ENCODE results near the gene OR4K1. TPM values are rescaled to one million over a fixed set of nuclear protein-coding genes. Genes with fewer than 3 reads are reported as not detected.

OR4K1 gene
- not detected in 2 replicates for total RNA-seq (ENCODE audit: low replicate concordance)

- no peaks in the 10 kb centered on the region for H3K79me2 ChIP-seq (ENCODE audit: low read depth)
- H3F3A ChIP-seq (ENCODE audit: low read depth): no peaks in the 10 kb centered on the region
- H4K20me1 ChIP-seq (ENCODE audit: low read depth): no peaks in the 10 kb centered on the region
- Mint-ChIP-seq H3K27me3 (ENCODE audit: insufficient read depth, low read depth) (no peaks in the 10 kb centered on the region), H3K4me1 (no peaks in the 10 kb centered on the region), H3K36me3 (no peaks in the 10 kb centered on the region), H3K27ac (no peak within 1 kb of the TSS), H3K4me3 (no peak within 1 kb of the TSS), H3K9me3 (peaks cover 20% of the 10 kb centered on the region)
- no peaks in the 10 kb centered on the region for H3K27me3 ChIP-seq
- H2AFZ ChIP-seq (replicated peaks): no peak within 1 kb of the TSS
- TF ChIP-seq EZH2phosphoT487 (IDR thresholded peaks at IDR 0.05) (no peak), CTCF (IDR thresholded peaks at IDR 0.05) (no peak), EZH2 (IDR thresholded peaks at IDR 0.05) (no peak)
- H3K4me2 ChIP-seq: no peak within 1 kb of the TSS
- H3K36me3 ChIP-seq: no peaks in the 10 kb centered on the region
- no peaks in the 10 kb centered on the region for H3K4me1 ChIP-seq
- no peak within 1 kb of the TSS for H3K9ac ChIP-seq
- DNase-seq (ENCODE audit: low spot score): no peak
- no peak within 1 kb of the TSS for H3K27ac ChIP-seq
- H3K4me3 ChIP-seq: no peak within 1 kb of the TSS
- peaks cover 77% of the 10 kb centered on the region for H3K9me3 ChIP-seq (ENCODE audit: low read depth)
Observed at GRCh38 chr14:19930617-19931016, at the start of gene OR4K1. OR4K1 (plus strand) TSS chr14:19930917; CDS start chr14:19935667, 4,750 bp downstream.

- TF ChIP-seq CTCF (IDR thresholded peaks at IDR 0.05): no peak
- TF ChIP-seq EZH2phosphoT487 (IDR thresholded peaks at IDR 0.05): no peak
- TF ChIP-seq EZH2 (IDR thresholded peaks at IDR 0.05): no peak
- Mint-ChIP-seq H3K4me3 (no peak overlapping the region), H3K9me3 (peaks cover 40% of the 10 kb centered on the region), H3K36me3 (no peaks in the 10 kb centered on the region), H3K27ac (no peak overlapping the region), H3K4me1 (no peaks in the 10 kb centered on the region), H3K27me3 (ENCODE audit: insufficient read depth, low read depth) (peaks cover 4% of the 10 kb centered on the region)
- Histone ChIP-seq H3K9me3 (ENCODE audit: low read depth) (peaks cover 89% of the 10 kb centered on the region), H2AFZ (replicated peaks) (no peak overlapping the region), H3K4me3 (no peak overlapping the region), H3F3A (ENCODE audit: low read depth) (no peaks in the 10 kb centered on the region), H3K9ac (no peak overlapping the region), H3K27me3 (no peaks in the 10 kb centered on the region), H3K27ac (no peak overlapping the region), H3K36me3 (no peaks in the 10 kb centered on the region), H4K20me1 (ENCODE audit: low read depth) (no peaks in the 10 kb centered on the region), H3K4me1 (no peaks in the 10 kb centered on the region), H3K4me2 (no peak overlapping the region), H3K79me2 (ENCODE audit: low read depth) (no peaks in the 10 kb centered on the region)
- DNase-seq (ENCODE audit: low spot score): no peak
Observed at GRCh38 chr14:19895282-19895681, 35.4 kb upstream of the OR4K1 start.

- no peaks in the 10 kb centered on the region for H3K36me3 Mint-ChIP-seq
- Histone ChIP-seq H3K9ac (no peak overlapping the region), H4K20me1 (ENCODE audit: low read depth) (no peaks in the 10 kb centered on the region), H3K9me3 (ENCODE audit: low read depth) (peaks cover 89% of the 10 kb centered on the region), H3K4me1 (no peaks in the 10 kb centered on the region), H3F3A (ENCODE audit: low read depth) (no peaks in the 10 kb centered on the region), H3K27ac (no peak overlapping the region), H3K4me3 (no peak overlapping the region), H2AFZ (replicated peaks) (no peak overlapping the region), H3K36me3 (no peaks in the 10 kb centered on the region), H3K4me2 (no peak overlapping the region), H3K27me3 (no peaks in the 10 kb centered on the region), H3K79me2 (ENCODE audit: low read depth) (no peaks in the 10 kb centered on the region)
- no peaks in the 10 kb centered on the region for H3K4me1 Mint-ChIP-seq
- H3K9me3 Mint-ChIP-seq: peaks cover 66% of the 10 kb centered on the region
- peaks cover 2% of the 10 kb centered on the region for H3K27me3 Mint-ChIP-seq (ENCODE audit: insufficient read depth, low read depth)
- no peak overlapping the region for H3K4me3 Mint-ChIP-seq
- TF ChIP-seq CTCF (IDR thresholded peaks at IDR 0.05) (no peak), EZH2 (IDR thresholded peaks at IDR 0.05) (no peak), EZH2phosphoT487 (IDR thresholded peaks at IDR 0.05) (no peak)
- no peak overlapping the region for H3K27ac Mint-ChIP-seq
- DNase-seq (ENCODE audit: low spot score): no peak
Observed at GRCh38 chr14:19900999-19901398, 29.7 kb upstream of the OR4K1 start.
